Aorta (tissue), 5 donors: ENCODE measurements around the gene MFAP3L. TPM values are rescaled to one million over a fixed set of nuclear protein-coding genes. Genes with fewer than 3 reads are reported as not detected.
"Not testable (repeated sequence)": the region's sequence is repeated elsewhere in the genome, so short reads cannot be mapped to it uniquely, and the experiment has no call there.

Source experiments
- ATAC-seq: fragments of 200-7000 bp; cut with Tn5 transposase; one replicate; pipeline ENCODE4 v1.9.1; 2022; ENCODE audit warnings: moderate library complexity; ENCODE audit not compliant: low FRiP score
- DNase-seq, 2 donors: peaks; one replicate each; pipeline ENCODE4 v3.0.0-alpha.2; 2020
- H3K27ac ChIP-seq, 2 donors: one replicate each; pipeline ENCODE4 v1.5.1; 2013; ENCODE audit warnings: low read length in 2 of 2, mild to moderate bottlenecking in 2 of 2, moderate library complexity in 2 of 2, control low read depth in 1 of 2, inconsistent platforms in 1 of 2, low read depth in 1 of 2
- H3K27me3 ChIP-seq, 2 donors: one replicate each; pipeline ENCODE4 v1.6.1; 2013; ENCODE audit warnings: control low read depth in 1 of 2, low read length in 1 of 2, mild to moderate bottlenecking in 1 of 2, moderate library complexity in 1 of 2; ENCODE audit not compliant: insufficient read depth in 2 of 2, control insufficient read depth in 1 of 2
- H3K36me3 ChIP-seq, 2 donors: one replicate each; pipeline ENCODE4 v1.6.1; 2013; ENCODE audit warnings: control low read depth in 1 of 2, low read length in 1 of 2, mild to moderate bottlenecking in 1 of 2; ENCODE audit not compliant: insufficient read depth in 2 of 2, control insufficient read depth in 1 of 2
- H3K4me1 ChIP-seq, 2 donors: one replicate each; pipeline ENCODE4 v1.6.1; 2013; ENCODE audit warnings: low read length in 2 of 2, control low read depth in 1 of 2, mild to moderate bottlenecking in 1 of 2, moderate library complexity in 1 of 2; ENCODE audit not compliant: insufficient read depth in 2 of 2, control insufficient read depth in 1 of 2
- H3K4me3 ChIP-seq, 2 donors: one replicate each; pipeline ENCODE4 v1.5.1; 2013; ENCODE audit warnings: low read length in 2 of 2, control low read depth in 1 of 2, mild to moderate bottlenecking in 1 of 2
- H3K9me3 ChIP-seq: one replicate; pipeline ENCODE4 v1.6.1; 2013; ENCODE audit warnings: mild to moderate bottlenecking, low read length; ENCODE audit not compliant: control insufficient read depth
- WGBS, 2 donors: extraction: QIAGEN DNeasy Blood & Tissue Kit; methylation state at CpG; one replicate each; pipeline ENCODE4 v1.1.7; 2013; 5-methylcytosine and 5-hydroxymethylcytosine counted together
- intact Hi-C, 2 donors: fragments of 100-400 bp; cut with DNase I; formaldehyde crosslinking; loops; one replicate each; pipeline versions ENCODE4 v1.14.2 to v1.15.0; 2022
- polyA plus RNA-seq, 2 donors: library from polyadenylated mRNA; stranded (reverse); fragments of 200-250 nt; gene quantifications; one replicate each; pipeline ENCODE4 v1.2.3, GENCODE V29; 2013
- total RNA-seq, 2 donors: library from RNA; stranded (reverse); fragmentation: NEBNext Ultra II Directional; extraction: Animal tissue kit (Norgen Biotek cat#: 25700); gene quantifications; one replicate each; pipeline ENCODE4 v1.2.1, GENCODE V29; 2021
- donor health status: healthy with polysubstance abuse.
- donor health status: Bipolar disorder and iron deficiency.
- donor health status: DM: no; HTN: no; CAD: no.
- donor health status: DM: no; HTN: no; CAD: no.
- donor health status: DM: yes; HTN: yes; CAD: no.

MFAP3L gene
- total and polyA plus RNA-seq, 4 donors: 1.9 to 12.4 (median 7.0) TPM

DNA sequence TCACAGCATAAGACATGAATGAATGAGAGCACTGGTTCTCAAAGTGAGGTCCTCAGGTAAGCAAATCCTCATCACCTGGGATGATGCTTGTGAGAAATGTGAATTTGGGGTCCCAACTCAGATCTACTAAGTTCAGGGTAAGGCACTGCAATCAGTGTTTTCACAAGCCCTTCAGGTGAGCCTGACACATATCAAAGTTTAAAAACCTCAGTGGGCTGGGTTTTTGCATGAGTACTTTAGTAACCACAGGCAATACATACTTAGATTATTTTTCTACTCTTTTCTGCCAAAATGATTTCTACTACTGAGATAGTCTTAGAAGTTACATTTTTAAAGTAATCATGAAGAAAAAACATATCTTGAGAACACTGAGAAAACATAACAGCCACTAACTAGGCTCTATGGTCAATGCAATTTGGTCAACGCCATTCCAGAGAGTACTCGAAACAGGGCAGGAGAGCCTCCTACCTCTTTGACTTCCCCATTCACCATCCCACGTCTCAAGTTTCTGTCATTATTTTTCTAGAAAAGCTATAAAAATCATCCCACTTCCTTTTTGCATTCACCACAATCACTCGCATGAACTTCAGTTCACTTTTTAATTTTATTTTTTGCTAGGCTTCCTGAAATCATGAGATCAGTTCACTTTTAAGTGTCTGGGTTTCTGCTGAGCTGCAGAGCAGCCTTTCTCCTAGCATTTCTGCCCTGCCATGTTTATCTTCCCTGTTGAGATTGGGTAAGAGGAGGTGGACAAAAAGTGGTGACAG, 73.8 kb downstream of the MFAP3L start:
- intact Hi-C loops: no loop called here
- Histone ChIP-seq H3K9me3 (no peaks in the 10 kb centered on the region), H3K36me3 (no peaks in the 10 kb centered on the region), H3K4me1 (peaks cover 0 to 1% of the 10 kb centered on the region in 2 donors), H3K27ac (no peak overlapping the region), H3K27me3 (no peaks in the 10 kb centered on the region), H3K4me3 (no peak overlapping the region)
- ATAC-seq: no peak
- 42% methylated on average over 4 of the region's 4 CpGs for WGBS, 2 donors
- DNase-seq: no peak

DNA sequence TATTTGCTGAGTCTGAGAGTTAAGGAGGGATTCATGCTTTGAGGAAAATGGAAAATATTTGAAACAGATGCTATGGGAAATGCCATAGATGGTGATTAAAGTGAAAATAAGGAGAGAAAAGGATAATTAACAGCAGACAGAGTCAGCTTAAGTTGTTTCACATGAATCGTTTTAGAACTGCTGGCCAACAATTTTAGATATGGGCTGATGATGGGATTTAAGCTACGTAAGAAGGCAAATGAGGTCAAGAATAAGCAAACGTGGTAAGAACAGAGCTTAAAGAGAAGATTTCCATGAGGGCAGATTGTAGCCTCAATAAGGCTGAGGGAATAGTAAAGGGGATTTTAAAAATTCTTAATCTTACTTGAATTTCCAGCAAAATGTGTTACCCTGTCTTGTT, 77.9 kb downstream of the MFAP3L start:
- no peaks in the 10 kb centered on the region for H3K9me3 ChIP-seq
- DNase-seq (no peak), ATAC-seq (no peak)
- WGBS, 2 donors: 32 to 33% methylated on average over 3 of the region's 3 CpGs
- intact Hi-C loops: no loop called here
- no peaks in the 10 kb centered on the region for H3K36me3 ChIP-seq
- no peaks in the 10 kb centered on the region for H3K27me3 ChIP-seq
- no peak overlapping the region for H3K4me3 ChIP-seq
- no peaks in the 10 kb centered on the region for H3K4me1 ChIP-seq
- no peak overlapping the region for H3K27ac ChIP-seq

DNA sequence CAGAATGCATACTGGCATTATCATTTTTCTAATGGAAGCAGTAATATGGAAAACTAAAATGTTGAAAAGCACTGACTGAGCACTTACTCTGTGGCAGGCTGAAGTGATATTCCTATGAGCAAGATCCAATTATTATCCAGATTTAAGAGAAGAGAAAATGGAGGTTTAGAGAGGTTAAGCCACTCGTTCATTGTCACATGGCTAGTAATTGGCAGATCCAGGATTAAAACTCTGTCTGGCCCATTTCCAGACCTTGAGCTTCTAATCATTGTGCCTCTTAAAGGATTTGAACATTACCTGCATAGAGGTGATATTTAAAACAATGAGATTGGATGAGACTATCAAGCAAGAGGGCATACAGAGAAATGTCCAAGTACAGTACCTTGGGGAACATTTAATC, 80.6 kb downstream of the MFAP3L start:
- WGBS, 2 donors: 87 to 89% methylated on average over 1 of the region's 1 CpG
- Histone ChIP-seq H3K36me3 (no peaks in the 10 kb centered on the region), H3K27ac (no peak overlapping the region), H3K4me1 (no peaks in the 10 kb centered on the region), H3K27me3 (no peaks in the 10 kb centered on the region), H3K9me3 (no peaks in the 10 kb centered on the region), H3K4me3 (no peak overlapping the region)
- no peak for DNase-seq
- no peak for ATAC-seq
- intact Hi-C loops: no loop called here

- DNase-seq, H3K9me3 ChIP-seq, H3K36me3 ChIP-seq, H3K4me1 ChIP-seq, H3K4me3 ChIP-seq, H3K27ac ChIP-seq, intact Hi-C loops, H3K27me3 ChIP-seq, ATAC-seq: not testable (repeated sequence)
- WGBS, 2 donors: 79 to 93% methylated on average over 6 of the region's 6 CpGs
Measured at GRCh38 chr4:169943601-169944000, 82.6 kb downstream of the MFAP3L start.

GRCh38 chr4:169941141-169941540, 85.1 kb downstream of the MFAP3L start:
- Histone ChIP-seq H3K27me3 (no peaks in the 10 kb centered on the region), H3K36me3 (no peaks in the 10 kb centered on the region), H3K27ac (no peak overlapping the region), H3K4me3 (no peak overlapping the region), H3K9me3 (no peaks in the 10 kb centered on the region), H3K4me1 (no peaks in the 10 kb centered on the region)
- ATAC-seq: no peak
- DNase-seq: no peak
- intact Hi-C loops: no loop called here
- 93% methylated on average over 5 of the region's 5 CpGs for WGBS, 2 donors

DNA sequence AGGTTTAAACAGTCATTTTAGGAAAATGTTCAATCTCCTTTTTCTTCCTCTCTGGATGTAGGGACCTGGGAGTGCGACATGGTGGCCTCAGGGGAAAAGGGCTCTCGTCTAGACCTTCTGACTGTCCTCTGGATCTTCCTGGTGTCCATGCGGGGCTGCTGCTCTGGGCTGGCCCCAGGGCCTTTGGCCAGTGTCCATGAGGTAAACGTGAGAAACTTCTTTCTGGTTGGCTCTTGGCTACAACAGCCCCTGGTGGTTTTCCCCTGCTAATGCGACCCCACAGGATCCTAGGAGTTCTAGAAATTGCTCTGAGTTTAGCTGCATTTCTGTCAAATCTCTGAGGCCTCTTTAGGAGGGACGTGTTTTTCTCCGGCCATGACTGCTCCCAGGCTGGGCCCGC, 85.7 kb downstream of the MFAP3L start:
- Histone ChIP-seq H3K4me1 (no peaks in the 10 kb centered on the region), H3K4me3 (no peak overlapping the region), H3K27ac (no peak overlapping the region), H3K36me3 (no peaks in the 10 kb centered on the region), H3K27me3 (no peaks in the 10 kb centered on the region), H3K9me3 (no peaks in the 10 kb centered on the region)
- WGBS, 2 donors: 75 to 81% methylated on average over 8 of the region's 8 CpGs
- no peak for ATAC-seq
- DNase-seq: no peak
- intact Hi-C loops: no loop called here

Other genes starting within 250 kb of the MFAP3L start
- gene AADAT, start 63.6 kb upstream of the MFAP3L start, total RNA-seq: 1 to 10 TPM; 5.7 to 7.2 TPM
- 10 to 100 TPM in 1 of 2 donors, 1 to 10 TPM in 1; 2.8 to 11.2 TPM for gene AADAT, start 63.6 kb upstream of the MFAP3L start, polyA plus RNA-seq